ENCODE data around the gene PRPH2. TPM values are rescaled to one million over a fixed set of nuclear protein-coding genes. Genes with fewer than 3 reads are reported as not detected.
A peak's percentile ranks its signal among the peaks of the same experiment; 100 is the strongest.

PRPH2 gene
- total RNA-seq, 4 donors from 2014 or later, result 0.59 to 11.4 (median 3.6) TPM

DNA sequence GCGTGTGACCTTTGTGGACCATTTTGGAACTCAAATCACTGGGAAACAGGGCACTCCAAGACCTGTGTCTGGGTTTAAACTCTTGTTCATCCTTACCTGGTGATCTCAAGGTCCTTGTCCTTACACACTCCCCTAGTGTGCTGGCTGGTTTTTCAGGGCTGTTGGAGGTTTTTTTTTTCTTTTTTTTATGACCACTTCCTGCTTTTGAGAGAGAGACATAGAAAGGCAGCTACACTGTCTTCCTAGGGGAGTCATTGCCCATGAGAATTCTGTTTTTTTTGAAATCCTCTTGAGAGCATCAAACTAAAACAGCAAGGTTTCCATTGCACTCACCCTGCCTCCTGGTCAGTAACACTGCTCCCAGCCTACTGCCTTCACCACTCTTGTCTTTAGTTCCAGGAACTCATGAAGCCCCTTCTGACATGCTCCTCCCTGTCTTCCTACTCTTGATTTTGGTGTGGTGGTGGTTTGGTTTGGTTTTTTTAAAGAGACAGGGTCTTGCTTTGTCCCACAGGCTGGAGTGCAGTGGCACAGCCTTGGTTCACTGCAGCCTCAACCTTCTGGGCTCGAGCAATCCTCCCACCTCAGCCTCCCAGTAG is 28.6 kb downstream of the PRPH2 start:
- intact Hi-C loops (cut with DNase I), result no loop called here
- no peak overlapping the region for H3K4me3 ChIP-seq (replicated peaks in 1 of 3)
- TF ChIP-seq POLR2A (IDR thresholded peaks at IDR 0.05), result peak in 1 of 2 donors; percentile 16
- TF ChIP-seq, protein P1, sequence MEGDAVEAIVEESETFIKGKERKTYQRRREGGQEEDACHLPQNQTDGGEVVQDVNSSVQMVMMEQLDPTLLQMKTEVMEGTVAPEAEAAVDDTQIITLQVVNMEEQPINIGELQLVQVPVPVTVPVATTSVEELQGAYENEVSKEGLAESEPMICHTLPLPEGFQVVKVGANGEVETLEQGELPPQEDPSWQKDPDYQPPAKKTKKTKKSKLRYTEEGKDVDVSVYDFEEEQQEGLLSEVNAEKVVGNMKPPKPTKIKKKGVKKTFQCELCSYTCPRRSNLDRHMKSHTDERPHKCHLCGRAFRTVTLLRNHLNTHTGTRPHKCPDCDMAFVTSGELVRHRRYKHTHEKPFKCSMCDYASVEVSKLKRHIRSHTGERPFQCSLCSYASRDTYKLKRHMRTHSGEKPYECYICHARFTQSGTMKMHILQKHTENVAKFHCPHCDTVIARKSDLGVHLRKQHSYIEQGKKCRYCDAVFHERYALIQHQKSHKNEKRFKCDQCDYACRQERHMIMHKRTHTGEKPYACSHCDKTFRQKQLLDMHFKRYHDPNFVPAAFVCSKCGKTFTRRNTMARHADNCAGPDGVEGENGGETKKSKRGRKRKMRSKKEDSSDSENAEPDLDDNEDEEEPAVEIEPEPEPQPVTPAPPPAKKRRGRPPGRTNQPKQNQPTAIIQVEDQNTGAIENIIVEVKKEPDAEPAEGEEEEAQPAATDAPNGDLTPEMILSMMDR (IDR thresholded peaks at IDR 0.05), result no peak
- 89 to 93% methylated on average over 2 of the region's 2 CpGs for WGBS, 2 donors
- H3K27me3 ChIP-seq, result no peaks in the 10 kb centered on the region
- peak overlapping the region; percentile 58 to 91 (median 82) for H3K27ac ChIP-seq
- H3K9me3 ChIP-seq, result no peaks in the 10 kb centered on the region
- peaks cover 3 to 5% of the 10 kb centered on the region in 2 donors for H3K36me3 ChIP-seq
- H3K4me1 ChIP-seq, result peaks cover 71 to 85% of the 10 kb centered on the region in 2 donors
- no peak for DNase-seq

DNA sequence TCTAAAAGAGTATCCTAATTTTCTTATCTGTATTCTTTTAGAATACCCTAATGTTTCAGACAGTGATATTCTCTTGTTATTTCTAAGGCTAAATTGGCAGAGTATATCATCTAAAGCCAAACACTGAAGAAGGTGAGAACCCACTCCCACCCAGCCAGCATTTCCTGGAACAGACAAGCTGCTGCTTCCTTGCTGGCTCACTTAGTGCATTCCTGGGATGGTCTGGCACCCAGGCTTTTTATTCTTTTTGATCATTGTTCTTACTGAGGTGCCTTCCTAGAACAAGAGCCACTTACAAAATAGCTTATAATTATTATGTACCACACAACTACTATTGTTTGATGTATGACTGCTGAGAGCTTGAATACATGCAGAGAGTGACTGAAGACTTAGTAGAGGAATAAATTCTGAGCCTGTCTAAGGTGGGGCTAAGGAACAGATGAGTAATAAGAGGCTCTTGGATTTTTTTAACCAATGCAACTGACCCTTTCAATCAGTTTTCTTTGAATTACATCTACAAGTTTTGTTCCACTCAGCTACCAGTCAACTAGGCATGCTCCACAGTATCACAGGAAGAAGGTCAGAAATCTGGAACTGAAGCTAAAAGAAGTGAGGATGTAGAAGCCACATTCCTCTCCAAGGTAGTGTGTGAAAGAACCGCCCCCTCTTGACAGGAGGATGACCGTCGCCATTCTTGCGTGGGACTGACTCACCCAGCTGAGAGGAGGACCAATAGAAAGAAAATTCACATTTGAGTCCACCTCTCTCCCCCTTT is 30.1 kb downstream of the PRPH2 start:
- Histone ChIP-seq H3K27ac (peak overlapping the region; percentile 58 to 91 (median 82)), H3K4me1 (peaks cover 70 to 90% of the 10 kb centered on the region in 2 donors), H3K36me3 (peaks cover 3 to 5% of the 10 kb centered on the region in 2 donors), H3K27me3 (no peaks in the 10 kb centered on the region), H3K9me3 (no peaks in the 10 kb centered on the region), H3K4me3 (replicated peaks in 1 of 3) (no peak overlapping the region)
- 32 to 70% methylated on average over 4 of the region's 4 CpGs for WGBS, 2 donors
- TF ChIP-seq, protein P1 (IDR thresholded peaks at IDR 0.05), result no peak
- peak in 1 of 2 donors; percentile 29 for TF ChIP-seq POLR2A (IDR thresholded peaks at IDR 0.05)
- intact Hi-C loops (cut with DNase I), result no loop called here
- peak; percentile 85 to 87 for DNase-seq

DNA sequence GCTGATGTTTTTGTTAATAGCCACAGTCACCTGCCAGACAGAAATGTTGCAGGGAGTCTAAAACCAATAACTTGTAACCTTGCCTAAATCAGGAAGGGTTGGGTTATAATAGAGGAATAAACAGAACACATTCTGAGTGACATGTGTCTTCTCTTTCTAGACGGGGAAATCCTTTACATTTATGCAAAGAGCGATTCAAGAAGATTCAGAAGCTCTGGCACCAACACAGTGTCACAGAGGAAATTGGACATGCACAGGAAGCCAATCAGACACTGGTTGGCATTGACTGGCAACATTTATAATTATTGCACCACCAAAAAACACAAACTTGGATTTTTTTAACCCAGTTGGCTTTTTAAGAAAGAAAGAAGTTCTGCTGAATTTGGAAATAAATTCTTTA is 31.5 kb downstream of the PRPH2 start:
- WGBS, 2 donors, result 66 to 75% methylated on average over 2 of the region's 2 CpGs
- Histone ChIP-seq H3K9me3 (no peaks in the 10 kb centered on the region), H3K36me3 (peaks cover 3 to 10% of the 10 kb centered on the region in 2 donors), H3K4me3 (replicated peaks in 1 of 3) (no peak overlapping the region), H3K4me1 (peaks cover 57 to 77% of the 10 kb centered on the region in 2 donors), H3K27me3 (no peaks in the 10 kb centered on the region), H3K27ac (peak overlapping the region; percentile 25 to 91 (median 82))
- DNase-seq, result no peak
- no peak for TF ChIP-seq POLR2A (IDR thresholded peaks at IDR 0.05)
- TF ChIP-seq, protein P1 (IDR thresholded peaks at IDR 0.05), result no peak
- intact Hi-C loops (cut with DNase I), result no loop called here

DNA sequence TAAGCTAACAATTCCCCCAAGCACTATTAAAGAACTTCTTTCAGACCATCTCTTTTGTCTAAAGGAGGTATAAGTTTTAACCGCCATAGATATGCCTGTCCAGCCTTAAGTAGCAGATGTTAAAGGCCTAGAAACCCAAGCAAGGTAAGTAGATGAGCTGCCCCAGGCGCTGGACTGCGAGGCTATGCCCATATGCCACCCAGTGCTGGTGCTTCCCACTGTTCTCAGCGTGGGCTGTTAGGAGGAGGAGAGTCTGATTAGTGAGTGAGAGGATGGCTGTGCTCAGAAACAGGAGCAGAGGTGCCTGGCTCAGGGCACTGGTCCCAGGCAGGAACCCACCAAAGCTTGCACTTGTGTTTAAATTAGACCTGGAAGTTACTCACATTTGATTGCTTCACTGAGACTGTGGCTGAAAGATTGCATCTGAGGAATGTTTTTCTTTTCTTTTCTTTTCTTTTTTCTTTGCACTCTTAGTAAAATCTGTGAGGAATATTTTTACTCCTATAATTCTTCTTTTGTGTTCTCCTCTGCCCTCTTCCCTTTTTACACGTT is 32.2 kb downstream of the PRPH2 start:
- peak in 1 of 2 donors; percentile 18 for DNase-seq
- no peaks in the 10 kb centered on the region for H3K27me3 ChIP-seq
- WGBS, 2 donors, result 91 to 92% methylated on average over 5 of the region's 5 CpGs
- no peaks in the 10 kb centered on the region for H3K9me3 ChIP-seq
- intact Hi-C loops (cut with DNase I), result no loop called here
- peaks cover 3 to 17% of the 10 kb centered on the region in 2 donors for H3K36me3 ChIP-seq
- H3K4me1 ChIP-seq, result peaks cover 55 to 78% of the 10 kb centered on the region in 2 donors
- H3K4me3 ChIP-seq (replicated peaks in 1 of 3), result no peak overlapping the region
- peak overlapping the region; percentile 25 to 91 (median 82) for H3K27ac ChIP-seq
- TF ChIP-seq POLR2A (IDR thresholded peaks at IDR 0.05), result no peak
- TF ChIP-seq, protein P1 (IDR thresholded peaks at IDR 0.05), result no peak

Data from thyroid gland (tissue), 4 donors.